HCT116 (cell line): ENCODE data around the gene SEC14L3. TPM values are rescaled to one million over a fixed set of nuclear protein-coding genes. Genes with fewer than 3 reads are reported as not detected.

Source experiments
- ATAC-seq: fragments of 200-7000 bp; cut with Tn5 transposase; 2 replicates; pipeline ENCODE4 v1.9.1; 2020; ENCODE audit warnings: mild to moderate bottlenecking, moderate library complexity
- BruUV-seq: library from RNA; stranded (reverse); fragments of 400-500 nt; replicated peaks from 2 replicates; lab custom pipeline; 2021; lab: Mats Ljungman, UMichigan
- CTCF ChIA-PET: fragments of 300-600 bp; sonication (Branson Sonifier 250); formaldehyde crosslinking; loops from one replicate; lab custom pipeline; 2021; ENCODE audit warnings: antibody characterized with exemption; lab: Charles Lee
- POLR2A ChIA-PET: fragments of 300-600, 350-600 bp; sonication (Branson Sonifier 250); formaldehyde crosslinking; loops from one replicate; lab custom pipeline; 2021; ENCODE audit warnings: antibody characterized with exemption; lab: Charles Lee
- RAD21 ChIA-PET, 2 experiments: fragments of 300-600 bp; sonication (Branson Sonifier 250); formaldehyde crosslinking; loops; one replicate each; lab custom pipeline; 2023; ENCODE audit warnings: low total read pairs in 2 of 2; ENCODE audit not compliant: uncharacterized antibody in 2 of 2, unreplicated experiment in 2 of 2, low non-redundant PET in 1 of 2; lab: Charles Lee
- DNase-seq: peaks from one replicate; pipeline ENCODE4 v3.0.0-alpha.2; 2010; ENCODE audit warnings: low read depth, low spot score
- H2AFZ ChIP-seq: fragments of 200-600 bp; shearing (Covaris generic), sonication (generic); 2 replicates; pipeline ENCODE4 v1.6.1; 2017; ENCODE audit warnings: low read depth, mixed run types, mixed read lengths, antibody characterized with exemption, low read length; ENCODE audit not compliant: poor library complexity, severe bottlenecking
- H3K27ac ChIP-seq: 2 replicates; pipeline ENCODE4 v1.5.1; 2012; ENCODE audit warnings: low read depth, low read length
- H3K27me3 ChIP-seq: fragments of 200-600 bp; sonication (generic); 2 replicates; pipeline ENCODE4 v1.6.1; 2016; ENCODE audit warnings: mixed run types, low read length, mixed read lengths; ENCODE audit not compliant: insufficient read depth
- H3K36me3 ChIP-seq, 2 experiments: fragments of 200-500 bp in 1 of 2; fragments of 200-600 bp in 1 of 2; sonication (Bioruptor generic) in 1 of 2; sonication (generic) in 1 of 2; 2 replicates each; pipeline versions ENCODE4 v1.5.1 to v1.6.1; 2014 to 2016; ENCODE audit warnings: low read length in 2 of 2, inconsistent platforms in 1 of 2, mixed read lengths in 1 of 2, mixed run types in 1 of 2; ENCODE audit not compliant: insufficient read depth in 2 of 2, control insufficient read depth in 1 of 2
- H3K4me1 ChIP-seq, 2 experiments: fragments of 200-600 bp in 1 of 2; sonication (generic) in 1 of 2; 2 replicates each; pipeline versions ENCODE4 v1.5.1 to v1.6.1; 2012 to 2017; ENCODE audit warnings: low read length in 2 of 2, inconsistent platforms in 1 of 2, mild to moderate bottlenecking in 1 of 2, mixed read lengths in 1 of 2, mixed run types in 1 of 2, moderate library complexity in 1 of 2; ENCODE audit not compliant: insufficient read depth in 2 of 2, control insufficient read depth in 1 of 2
- H3K4me2 ChIP-seq: fragments of 200-600 bp; sonication (generic); 2 replicates; pipeline ENCODE4 v1.6.1; 2017; ENCODE audit warnings: mixed run types, low read length, mixed read lengths
- H3K4me3 ChIP-seq, 2 experiments: fragments of 200-600 bp in 1 of 2; sonication (generic) in 1 of 2; replicated peaks in 1 of 2; 2 replicates each; pipeline ENCODE4 v1.5.1; 2011 to 2016; ENCODE audit warnings: low read length in 2 of 2, control low read depth in 1 of 2, low read depth in 1 of 2, mild to moderate bottlenecking in 1 of 2, mixed read lengths in 1 of 2, mixed run types in 1 of 2
- H3K79me2 ChIP-seq: fragments of 200-600 bp; sonication (generic); 2 replicates; pipeline ENCODE4 v1.6.1; 2017; ENCODE audit warnings: mild to moderate bottlenecking, mixed run types, low read length, moderate library complexity, mixed read lengths; ENCODE audit not compliant: insufficient read depth
- H3K9ac ChIP-seq: fragments of 200-600 bp; sonication (generic); 2 replicates; pipeline ENCODE4 v1.6.1; 2016; ENCODE audit warnings: low read length, mixed read lengths
- H3K9me2 ChIP-seq: fragments of 200-600 bp; sonication (generic), shearing (Covaris generic); 2 replicates; pipeline ENCODE4 v1.6.1; 2017; ENCODE audit warnings: mixed run types, mild to moderate bottlenecking, moderate library complexity; ENCODE audit not compliant: insufficient read depth
- H3K9me3 ChIP-seq, 2 experiments: fragments of 200-500 bp in 1 of 2; fragments of 200-600 bp in 1 of 2; sonication (Bioruptor generic) in 1 of 2; sonication (generic) in 1 of 2; 2 replicates each; pipeline ENCODE4 v1.6.1; 2014 to 2017; ENCODE audit warnings: low read length in 2 of 2, mixed read lengths in 2 of 2, inconsistent platforms in 1 of 2, low read depth in 1 of 2, mild to moderate bottlenecking in 1 of 2, mixed run types in 1 of 2, moderate library complexity in 1 of 2; ENCODE audit not compliant: control insufficient read depth in 1 of 2, insufficient read depth in 1 of 2
- H4K20me1 ChIP-seq: fragments of 200-600 bp; sonication (generic), shearing (Covaris generic); 2 replicates; pipeline ENCODE4 v1.6.1; 2017; ENCODE audit warnings: mixed run types, mild to moderate bottlenecking, moderate library complexity; ENCODE audit not compliant: insufficient read depth
- CEBPB ChIP-seq: IDR thresholded peaks from 2 replicates; pipeline ENCODE4 v1.6.1; 2012; ENCODE audit warnings: low read depth
- CTCF ChIP-seq, 3 experiments: fragments of 200-600 bp in 1 of 3; sonication (generic) in 1 of 3; IDR thresholded peaks in 2 of 3; conservative IDR thresholded peaks in 1 of 3; 2 replicates each; pipeline ENCODE4 v1.5.1; 2012 to 2017; ENCODE audit warnings: low read depth in 2 of 3, low read length in 2 of 3, antibody characterized with exemption in 1 of 3, borderline replicate concordance in 1 of 3, control low read depth in 1 of 3, mild to moderate bottlenecking in 1 of 3, mixed read lengths in 1 of 3, mixed run types in 1 of 3, moderate library complexity in 1 of 3; ENCODE audit not compliant: insufficient read depth in 1 of 3
- EGR1 ChIP-seq: IDR thresholded peaks from 2 replicates; pipeline ENCODE4 v1.6.1; 2012; ENCODE audit warnings: low read depth
- ELF1 ChIP-seq: IDR thresholded peaks from 2 replicates; pipeline ENCODE4 v1.6.1; 2012; ENCODE audit warnings: low read depth, borderline replicate concordance
- EZH2 ChIP-seq: fragments of 200-600 bp; sonication (generic); IDR thresholded peaks from 2 replicates; pipeline ENCODE4 v1.6.1; 2017; ENCODE audit warnings: antibody characterized with exemption, mixed run types
- FOSL1 ChIP-seq: IDR thresholded peaks from 2 replicates; pipeline ENCODE4 v1.6.1; 2012; ENCODE audit warnings: low read depth
- JUND ChIP-seq: IDR thresholded peaks from 2 replicates; pipeline ENCODE4 v1.6.1; 2012
- SIN3A ChIP-seq: IDR thresholded peaks from 2 replicates; pipeline ENCODE4 v1.6.1; 2012; ENCODE audit warnings: low read depth
- SP1 ChIP-seq: IDR thresholded peaks from 2 replicates; pipeline ENCODE4 v1.6.1; 2012; ENCODE audit warnings: low read depth
- TCF7L2 ChIP-seq: IDR thresholded peaks from 2 replicates; pipeline ENCODE4 v1.7.0; 2011; ENCODE audit warnings: borderline replicate concordance, inconsistent platforms; ENCODE audit not compliant: insufficient read depth, insufficient read length; ENCODE audit errors: extremely low read depth
- ZFX ChIP-seq: fragments of 450-650 bp; IDR thresholded peaks from 2 replicates; pipeline ENCODE4 v1.6.1; 2017
- intact Hi-C: fragments of 100-400 bp; cut with micrococcal nuclease; formaldehyde crosslinking; loops from 2 replicates; pipeline ENCODE4 v1.10.0; 2022
- total RNA-seq: library from RNA; stranded (reverse); gene quantifications from one replicate; pipeline ENCODE4 v1.2.1, GENCODE V29; 2021; ENCODE audit not compliant: unreplicated experiment
- TF ChIP-seq, protein P1 (sequence below): IDR thresholded peaks from 2 replicates; pipeline ENCODE4 v1.6.1; 2012
- TF ChIP-seq, protein P2 (sequence below): IDR thresholded peaks from 2 replicates; pipeline ENCODE4 v1.6.1; 2011; ENCODE audit warnings: mild to moderate bottlenecking, low read length, moderate library complexity; ENCODE audit not compliant: insufficient replicate concordance; ENCODE audit errors: extremely low read depth

SEC14L3 gene
- total RNA-seq, 1 experiment from 2014 or later: not detected

- DNase-seq (no peak), ATAC-seq (no peak)
- H3K27ac ChIP-seq: no peak overlapping the region
- intact Hi-C loops: no loop called here
- H3K4me2 ChIP-seq: no peak overlapping the region
- CTCF ChIA-PET: interaction anchor here (1.6 kb wide), 1 partner anchor 16 kb away, joined by 5 read pairs; no protein-coding TSS in a partner anchor
- RAD21 ChIA-PET: no interaction called here
- peaks cover 6 to 45% of the 10 kb centered on the region in 2 experiments for H3K4me1 ChIP-seq
- no peak for TF ChIP-seq EZH2
- no peak for TF ChIP-seq SP1
- no peak for TF ChIP-seq CEBPB
- no peak for TF ChIP-seq CTCF (IDR thresholded peaks at IDR 0.05 in 2 of 3, conservative IDR thresholded peaks at IDR 0.05 in 1 of 3; ENCODE audit: borderline replicate concordance in 1 of 3, insufficient read depth in 1 of 3, low read depth in 2 of 3, low read length in 2 of 3)
- TF ChIP-seq FOSL1: no peak
- no peak for TF ChIP-seq SIN3A
- TF ChIP-seq JUND: no peak
- no peaks in the 10 kb centered on the region for H3K27me3 ChIP-seq
- no peak overlapping the region for H3K4me3 ChIP-seq
- no peak overlapping the region for H2AFZ ChIP-seq
- no peak overlapping the region for H3K9ac ChIP-seq
- no peaks in the 10 kb centered on the region for H4K20me1 ChIP-seq
- no peaks in the 10 kb centered on the region for H3K36me3 ChIP-seq
- no TSS peak for BruUV-seq
- H3K79me2 ChIP-seq: 0 out of 2 replicates have a peak, but pooled peaks cover 5% of the 10 kb centered on the region
- no peaks in the 10 kb centered on the region for H3K9me3 ChIP-seq
- H3K9me2 ChIP-seq: no peaks in the 10 kb centered on the region
- POLR2A ChIA-PET: no interaction called here
These were observed 32.0 kb downstream of the SEC14L3 start for GRCh38 chr22:30439836-30440235.

DNA sequence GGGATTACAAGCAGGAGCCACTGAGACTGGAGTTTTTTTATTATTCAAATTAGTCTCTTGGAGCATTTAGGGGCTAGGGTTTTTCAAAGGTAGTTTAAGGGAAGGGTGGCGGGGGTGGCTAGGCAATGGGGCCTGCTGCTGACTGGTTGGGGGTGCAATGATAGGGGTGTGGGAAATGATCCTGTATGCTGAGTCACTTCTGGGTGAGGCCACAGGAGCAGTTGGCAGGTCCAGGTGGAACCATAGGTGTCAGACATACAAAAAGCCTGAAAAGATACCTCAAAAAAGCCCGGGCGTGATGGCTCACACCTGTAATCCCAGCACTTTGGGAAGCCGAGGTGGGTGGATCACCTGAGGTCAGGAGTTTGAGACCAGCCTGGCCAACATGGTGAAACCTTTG lies 32.6 kb downstream of the SEC14L3 start:
- no peak overlapping the region for H3K4me3 ChIP-seq
- intact Hi-C loops: no loop called here
- CTCF ChIA-PET: no interaction called here
- no peaks in the 10 kb centered on the region for H4K20me1 ChIP-seq
- no peaks in the 10 kb centered on the region for H3K9me3 ChIP-seq
- no peak for ATAC-seq
- RAD21 ChIA-PET: no interaction called here
- peaks cover 6 to 45% of the 10 kb centered on the region in 2 experiments for H3K4me1 ChIP-seq
- no peak overlapping the region for H3K9ac ChIP-seq
- H3K36me3 ChIP-seq: no peaks in the 10 kb centered on the region
- no TSS peak for BruUV-seq
- DNase-seq: no peak
- 0 out of 2 replicates have a peak, but pooled peaks cover 5% of the 10 kb centered on the region for H3K79me2 ChIP-seq
- H3K27ac ChIP-seq: no peak overlapping the region
- no peaks in the 10 kb centered on the region for H3K9me2 ChIP-seq
- H2AFZ ChIP-seq: no peak overlapping the region
- TF ChIP-seq, protein P1, sequence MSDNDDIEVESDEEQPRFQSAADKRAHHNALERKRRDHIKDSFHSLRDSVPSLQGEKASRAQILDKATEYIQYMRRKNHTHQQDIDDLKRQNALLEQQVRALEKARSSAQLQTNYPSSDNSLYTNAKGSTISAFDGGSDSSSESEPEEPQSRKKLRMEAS: no peak
- no peak for TF ChIP-seq EZH2
- no peak for TF ChIP-seq FOSL1
- TF ChIP-seq ELF1: no peak
- TF ChIP-seq, protein P2, sequence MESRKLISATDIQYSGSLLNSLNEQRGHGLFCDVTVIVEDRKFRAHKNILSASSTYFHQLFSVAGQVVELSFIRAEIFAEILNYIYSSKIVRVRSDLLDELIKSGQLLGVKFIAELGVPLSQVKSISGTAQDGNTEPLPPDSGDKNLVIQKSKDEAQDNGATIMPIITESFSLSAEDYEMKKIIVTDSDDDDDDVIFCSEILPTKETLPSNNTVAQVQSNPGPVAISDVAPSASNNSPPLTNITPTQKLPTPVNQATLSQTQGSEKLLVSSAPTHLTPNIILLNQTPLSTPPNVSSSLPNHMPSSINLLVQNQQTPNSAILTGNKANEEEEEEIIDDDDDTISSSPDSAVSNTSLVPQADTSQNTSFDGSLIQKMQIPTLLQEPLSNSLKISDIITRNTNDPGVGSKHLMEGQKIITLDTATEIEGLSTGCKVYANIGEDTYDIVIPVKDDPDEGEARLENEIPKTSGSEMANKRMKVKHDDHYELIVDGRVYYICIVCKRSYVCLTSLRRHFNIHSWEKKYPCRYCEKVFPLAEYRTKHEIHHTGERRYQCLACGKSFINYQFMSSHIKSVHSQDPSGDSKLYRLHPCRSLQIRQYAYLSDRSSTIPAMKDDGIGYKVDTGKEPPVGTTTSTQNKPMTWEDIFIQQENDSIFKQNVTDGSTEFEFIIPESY: no peak
- TF ChIP-seq SP1: no peak
- no peak for TF ChIP-seq EGR1
- TF ChIP-seq TCF7L2: no peak
- TF ChIP-seq ZFX: no peak
- H3K27me3 ChIP-seq: no peaks in the 10 kb centered on the region
- no peak overlapping the region for H3K4me2 ChIP-seq
- POLR2A ChIA-PET: no interaction called here
